GM18519 (cell line): ENCODE results near the gene KDM4C.
"Not testable (repeated sequence)": the region's sequence is repeated elsewhere in the genome, so short reads cannot be mapped to it uniquely, and the experiment has no call there.

Experiments used
- ATAC-seq: cut with Tn5 transposase; IDR thresholded peaks from one replicate; pipeline ENCODE4 v1.9.1; 2021; ENCODE audit warnings: mild to moderate bottlenecking, moderate library complexity; ENCODE audit not compliant: unreplicated experiment, low FRiP score

The KDM4C gene

DNA sequence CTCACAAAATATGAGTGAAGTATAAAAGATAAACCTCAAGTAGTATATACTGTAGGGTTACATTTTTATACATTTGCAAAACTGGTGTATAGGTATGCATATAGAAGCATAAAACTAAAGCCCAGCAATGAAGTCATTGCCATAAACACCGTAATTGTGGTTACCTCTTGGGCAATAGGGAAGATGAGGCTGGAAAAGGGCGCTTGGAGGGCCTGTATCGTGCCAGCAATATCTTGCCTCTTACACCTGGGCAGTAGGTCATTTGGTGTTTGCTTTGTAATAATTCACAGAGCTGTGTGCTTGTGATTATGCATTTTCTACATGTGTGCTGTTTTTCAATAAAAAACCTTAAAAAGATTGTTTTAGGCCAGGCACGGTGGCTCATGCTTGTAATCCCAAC lies 45.2 kb downstream of the KDM4C start:
- no peak for ATAC-seq

DNA sequence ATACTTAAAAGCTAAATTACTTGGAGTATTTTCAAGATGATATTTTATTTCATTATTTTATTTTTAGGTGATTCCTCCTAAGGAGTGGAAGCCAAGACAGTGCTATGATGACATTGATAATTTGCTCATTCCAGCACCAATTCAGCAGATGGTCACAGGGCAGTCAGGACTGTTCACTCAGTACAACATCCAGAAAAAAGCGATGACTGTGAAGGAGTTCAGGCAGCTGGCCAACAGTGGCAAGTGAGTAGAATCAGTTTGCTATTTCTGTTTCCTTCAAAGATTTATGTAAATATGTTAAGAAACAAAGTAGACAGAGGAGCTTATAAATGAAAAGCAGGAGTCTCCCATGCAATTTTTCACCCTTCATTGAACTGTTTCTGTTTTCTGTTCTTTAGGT lies 47.8 kb downstream of the KDM4C start:
- no peak for ATAC-seq

DNA sequence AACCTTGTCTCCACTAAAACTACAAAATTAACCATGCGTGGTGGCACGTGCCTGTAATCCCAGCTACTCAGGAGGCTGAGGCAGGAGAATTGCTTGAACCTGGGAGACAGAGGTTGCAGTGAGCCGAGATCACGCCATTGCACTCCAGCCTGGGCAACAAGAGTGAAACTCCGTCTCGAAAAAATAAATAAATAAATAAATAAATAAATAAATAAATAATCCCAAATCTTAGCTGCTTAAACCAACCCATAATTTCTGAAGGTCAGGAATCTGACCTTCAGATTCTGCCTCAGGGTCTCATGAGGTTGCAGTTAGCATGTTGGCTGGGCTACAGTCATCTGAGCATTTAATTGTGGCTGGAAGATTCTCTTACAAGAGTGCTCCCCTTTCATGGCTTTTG lies 48.5 kb downstream of the KDM4C start:
- not testable (repeated sequence) for ATAC-seq

DNA sequence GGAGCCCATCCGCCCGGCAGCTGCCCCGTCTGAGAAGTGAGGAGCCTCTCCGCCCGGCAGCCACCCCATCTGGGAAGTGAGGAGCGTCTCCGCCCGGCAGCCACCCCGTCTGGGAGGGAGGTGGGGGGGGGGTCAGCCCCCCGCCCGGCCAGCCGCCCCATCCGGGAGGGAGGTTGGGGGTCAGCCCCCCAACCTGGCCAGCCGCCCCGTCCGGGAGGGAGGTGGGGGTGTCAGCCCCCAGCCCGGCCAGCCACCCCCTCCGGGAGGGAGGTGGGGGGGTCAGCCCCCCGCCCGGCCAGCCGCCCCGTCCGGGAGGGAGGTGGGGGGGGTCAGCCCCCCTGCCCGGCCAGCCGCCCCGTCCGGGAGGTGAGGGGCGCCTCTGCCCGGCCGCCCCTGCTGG lies 49.9 kb downstream of the KDM4C start:
- not testable (repeated sequence) for ATAC-seq

DNA sequence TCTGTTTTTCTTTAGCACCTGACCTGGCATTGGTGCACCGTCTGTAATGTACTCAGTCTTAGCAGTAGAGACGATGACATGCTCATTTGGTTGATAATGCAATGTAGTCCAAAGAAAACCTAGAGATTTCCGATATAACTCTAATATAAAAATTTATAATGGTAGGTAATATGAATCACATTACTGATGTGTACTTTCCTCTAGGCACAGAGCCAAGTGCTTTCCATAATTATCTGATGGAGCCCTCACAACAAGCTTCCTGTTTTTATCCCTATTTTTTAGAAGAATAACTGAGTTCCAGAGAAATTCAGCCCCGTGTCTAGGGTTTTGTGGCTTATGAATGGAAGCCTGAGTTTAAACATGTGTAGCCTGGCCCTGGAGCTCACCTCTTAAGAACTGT lies 53.7 kb downstream of the KDM4C start:
- no peak for ATAC-seq

DNA sequence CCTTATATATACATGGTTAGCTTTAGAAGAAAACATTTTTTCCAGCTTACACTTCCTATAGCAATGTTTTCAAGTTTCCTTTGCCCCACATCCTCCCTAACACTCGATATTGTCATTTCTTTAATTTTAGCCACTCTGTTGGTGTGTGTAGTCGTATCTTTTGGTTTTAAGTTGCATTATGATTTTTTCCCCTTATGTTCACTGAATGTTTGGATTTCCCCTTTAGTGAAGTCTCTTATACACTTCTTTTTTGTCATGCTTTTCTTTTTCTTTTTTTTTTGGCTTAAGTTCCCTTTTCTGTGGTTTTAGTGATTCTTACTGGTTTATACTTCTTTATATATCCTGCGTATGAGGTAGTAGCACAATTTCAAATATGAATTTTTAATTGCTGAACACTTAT lies 58.8 kb downstream of the KDM4C start:
- ATAC-seq = no peak

DNA sequence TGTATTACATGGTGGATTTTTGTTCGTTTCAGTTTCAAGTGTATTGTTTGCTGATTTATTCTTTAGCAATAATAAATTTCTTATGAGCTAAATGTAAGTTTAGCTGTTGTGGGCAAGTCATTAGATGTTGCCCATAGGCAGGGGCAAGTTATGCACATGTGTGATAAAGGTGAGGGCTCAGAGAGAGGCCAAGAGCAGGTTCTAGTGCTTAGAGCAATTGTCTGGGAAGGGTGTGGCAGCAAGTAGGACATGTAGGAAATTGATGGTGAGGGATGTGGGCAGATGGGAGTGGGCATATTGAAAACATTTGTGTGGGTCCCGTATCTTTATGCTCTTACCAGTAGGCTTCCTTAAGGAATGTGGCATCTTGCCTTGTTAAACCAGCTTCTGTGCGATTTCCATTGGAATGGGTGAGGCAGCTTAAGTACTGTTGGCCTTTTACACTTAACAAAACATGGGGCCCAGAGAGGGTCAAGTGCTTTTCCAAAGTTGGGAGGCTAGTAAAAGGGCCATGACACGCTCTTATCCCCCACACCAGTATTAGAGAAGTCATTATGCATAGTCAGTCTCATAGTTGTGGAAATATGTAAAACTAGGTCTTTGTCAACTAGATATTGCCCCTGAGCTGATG lies 60.6 kb downstream of the KDM4C start:
- ATAC-seq = no peak

DNA sequence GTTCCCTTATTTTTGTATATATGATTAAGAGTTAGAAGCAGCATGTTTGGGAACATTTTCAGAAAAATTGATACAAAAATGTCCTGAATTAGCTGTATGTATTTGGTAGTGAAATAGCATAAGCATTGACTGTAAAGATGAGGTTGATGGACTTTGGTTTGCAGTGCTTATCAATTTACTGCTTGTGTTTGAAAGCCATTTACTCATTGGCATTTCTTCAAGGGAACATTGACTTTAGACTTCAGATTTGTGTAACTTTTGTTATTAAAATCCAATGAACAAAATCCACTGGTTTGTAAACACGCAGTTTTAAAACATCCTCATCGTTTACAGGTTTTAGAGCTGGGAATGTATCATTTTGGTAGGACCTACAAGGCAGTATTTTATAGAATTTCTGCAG lies 61.3 kb downstream of the KDM4C start:
- ATAC-seq = no peak

DNA sequence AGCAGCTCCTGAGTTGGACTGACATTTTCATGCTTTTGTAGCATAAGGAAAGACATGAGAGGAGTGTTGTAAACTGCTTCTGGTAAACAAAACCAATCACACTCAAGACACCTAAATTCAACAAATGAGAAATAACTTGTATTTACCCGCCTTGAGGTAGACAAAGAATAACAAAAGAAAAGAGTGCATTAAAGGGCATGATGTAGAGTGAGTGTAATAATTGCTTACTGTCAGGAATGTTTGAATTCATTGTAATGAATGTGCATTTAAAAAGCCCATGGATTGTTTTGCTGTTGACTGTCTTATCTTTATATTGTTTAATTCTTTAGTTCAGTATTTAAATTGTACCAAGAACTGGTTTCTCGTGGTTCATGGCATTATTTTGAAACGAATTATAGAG lies 61.8 kb downstream of the KDM4C start:
- ATAC-seq = no peak

DNA sequence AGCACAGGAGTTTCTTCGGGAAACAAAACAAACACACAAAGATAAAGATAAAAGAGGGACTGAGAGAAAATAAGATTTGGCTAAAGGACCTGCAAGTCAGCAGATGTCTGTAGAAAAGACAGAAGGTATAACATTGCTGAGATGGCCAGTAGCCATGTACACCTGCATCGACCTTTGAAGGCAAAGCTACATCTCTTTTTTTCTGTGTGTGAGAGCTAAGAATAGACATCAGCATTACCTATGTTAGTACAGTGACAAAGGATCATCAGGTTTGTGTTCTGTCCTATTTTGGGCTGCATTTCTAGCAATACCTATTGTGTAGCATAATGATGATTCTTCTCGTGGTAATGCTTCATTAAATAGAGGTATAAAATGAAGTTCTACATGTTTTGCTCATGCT lies 64.9 kb downstream of the KDM4C start:
- ATAC-seq = no peak

DNA sequence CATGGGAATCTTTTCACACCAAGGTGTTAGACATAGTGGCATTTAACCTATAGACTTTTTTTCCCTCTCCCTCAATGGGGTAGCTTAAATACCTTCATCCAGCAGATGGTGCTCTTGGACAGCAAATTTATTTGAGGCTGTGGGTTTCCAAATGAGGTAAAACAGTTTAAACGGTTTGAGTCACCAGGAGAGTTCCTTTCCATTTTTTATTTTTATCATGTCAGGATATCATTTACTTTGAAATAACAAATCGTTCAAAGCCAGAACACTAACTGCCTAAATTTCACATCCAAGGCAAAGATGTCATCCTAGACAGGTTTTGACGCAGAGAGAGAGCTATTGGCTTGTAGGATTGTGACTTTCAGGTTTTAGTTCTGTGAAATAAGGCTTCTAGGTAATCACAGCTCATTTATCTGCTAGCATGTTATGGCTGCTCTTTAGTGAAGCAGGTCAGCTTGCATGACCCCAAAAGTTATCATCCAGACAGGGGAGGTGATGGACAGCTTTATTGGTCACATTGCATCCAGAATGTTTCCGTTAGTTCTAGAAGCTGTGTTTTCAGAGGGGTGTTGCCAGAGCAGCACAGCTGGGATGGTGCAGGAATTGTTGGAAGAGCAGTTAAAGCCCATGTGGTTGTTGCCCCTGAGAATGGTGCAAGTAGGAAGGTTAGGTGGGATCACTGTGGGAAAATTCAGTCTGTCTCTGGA lies 69.8 kb downstream of the KDM4C start:
- no peak for ATAC-seq

DNA sequence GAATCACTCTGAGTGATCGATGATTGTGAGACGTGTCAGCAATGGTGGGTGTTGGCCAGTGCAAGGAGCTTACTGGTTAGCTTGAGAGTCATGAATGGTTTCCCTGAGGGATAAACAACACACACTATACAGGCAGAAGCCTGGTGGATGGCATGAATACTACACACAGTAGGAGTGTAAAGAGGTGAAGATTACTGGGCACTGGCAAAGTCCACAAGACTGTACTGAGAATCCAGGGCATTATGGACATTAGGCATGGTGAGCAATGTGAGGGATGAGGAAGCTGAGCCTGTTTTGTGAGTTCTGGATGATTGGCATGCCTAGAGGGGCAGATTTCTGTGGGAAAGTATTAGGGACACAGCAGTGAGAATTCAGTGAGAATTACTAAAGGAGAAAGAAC lies 71.3 kb downstream of the KDM4C start:
- ATAC-seq = no peak

DNA sequence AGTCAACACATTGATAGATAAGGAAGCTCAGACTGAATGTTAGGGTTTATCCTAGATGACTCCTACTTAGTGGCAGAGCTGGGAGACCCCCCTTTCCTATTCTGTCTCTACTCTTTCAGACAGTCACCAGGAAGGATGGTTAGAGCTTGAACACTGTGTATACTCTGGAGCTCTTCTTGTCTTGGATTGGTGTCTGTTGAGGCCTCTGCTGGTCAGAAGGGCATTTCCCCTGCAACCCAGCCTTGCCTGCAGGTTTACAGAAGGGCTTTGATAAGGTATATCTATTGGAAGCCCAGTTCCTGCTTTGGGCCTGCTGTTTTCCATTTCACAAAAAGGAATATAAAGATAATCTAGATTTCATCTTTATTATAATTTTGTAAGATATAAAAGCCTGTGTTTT lies 71.8 kb downstream of the KDM4C start:
- no peak for ATAC-seq

DNA sequence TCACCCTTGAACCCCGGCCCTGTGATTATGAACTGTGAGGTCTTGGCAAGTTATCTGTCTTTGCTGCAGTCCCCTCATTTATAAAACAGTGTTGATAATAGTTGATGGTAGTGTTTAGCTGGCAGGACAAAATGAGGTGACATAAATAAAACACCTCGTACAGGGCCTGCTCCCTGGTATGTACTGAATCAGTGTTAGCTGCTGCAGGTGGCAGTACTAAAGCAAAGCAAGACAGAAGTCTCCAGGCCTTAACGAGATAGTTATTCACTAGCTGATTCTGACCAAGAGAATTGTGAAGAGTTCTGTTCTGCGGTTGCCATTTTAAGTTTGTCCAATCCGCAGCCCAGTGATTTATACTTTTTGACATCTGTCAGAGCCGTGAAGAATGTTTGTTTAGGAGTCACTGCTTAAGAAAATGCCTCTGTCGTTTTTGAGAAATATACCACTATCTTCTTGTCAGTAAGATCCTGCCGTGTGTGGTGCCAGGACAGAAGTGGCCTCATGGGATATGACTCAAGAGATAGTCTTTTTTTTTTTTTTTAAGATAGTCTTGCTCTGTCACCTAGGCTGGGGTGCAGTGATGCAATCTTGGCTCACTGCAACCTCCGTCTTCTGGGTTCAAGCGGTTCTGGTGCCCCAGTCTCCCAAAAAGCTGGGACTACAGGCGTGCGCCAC lies 75.9 kb downstream of the KDM4C start:
- no peak for ATAC-seq

DNA sequence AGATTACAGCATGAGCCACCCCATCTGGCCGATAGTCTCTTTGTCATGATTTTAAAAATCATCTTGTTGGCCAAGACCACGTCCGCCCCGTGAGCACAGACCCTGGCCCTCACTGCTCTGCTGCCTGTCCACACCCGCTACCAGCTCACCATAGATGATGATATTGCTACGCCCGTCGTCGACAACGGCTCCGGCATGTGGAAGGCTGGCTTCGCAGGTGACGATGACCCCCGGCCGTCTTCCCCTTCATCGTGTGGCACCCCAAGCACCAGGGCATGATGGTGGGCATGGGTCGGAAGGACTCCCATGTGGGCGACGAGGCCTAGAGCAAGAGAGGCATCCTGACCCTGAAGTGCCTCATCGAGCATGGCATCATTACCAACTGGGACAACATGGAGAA lies 76.5 kb downstream of the KDM4C start:
- no peak for ATAC-seq

DNA sequence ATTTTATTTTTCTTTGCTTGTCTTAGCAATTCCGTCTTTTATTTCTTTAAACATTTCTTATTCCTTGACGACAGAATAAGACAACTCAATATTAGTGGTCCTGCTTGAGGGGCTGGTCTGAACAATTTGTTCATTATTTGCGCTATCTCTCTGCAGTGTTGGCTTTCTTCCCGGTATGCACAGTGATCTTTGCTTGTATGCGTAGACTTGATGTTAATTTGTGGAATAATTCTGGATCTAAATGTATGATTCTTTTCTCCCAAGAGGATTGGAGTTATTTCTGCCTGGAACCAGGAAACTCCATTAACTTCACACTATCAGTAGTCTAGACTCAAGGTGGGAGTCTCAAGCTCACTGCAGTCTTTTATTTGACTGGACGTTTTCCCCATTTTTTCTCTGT lies 80.4 kb downstream of the KDM4C start:
- ATAC-seq = no peak

DNA sequence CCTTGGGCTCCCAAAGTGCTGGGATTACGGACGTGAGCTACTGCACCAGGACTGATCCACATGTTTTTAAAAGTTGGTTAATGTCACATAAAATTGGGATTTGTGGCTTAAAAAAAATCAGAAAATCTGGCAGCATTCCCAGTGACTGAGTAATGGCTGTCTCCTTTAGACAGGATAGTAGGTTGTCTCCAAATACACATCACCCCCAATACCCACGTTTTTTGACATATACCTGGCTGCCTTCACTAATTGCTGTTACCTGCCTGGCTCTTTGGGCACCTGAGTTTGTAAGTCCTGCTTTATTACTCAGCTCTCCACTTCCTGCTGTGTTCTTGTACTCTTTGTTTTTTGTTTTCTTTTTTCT lies 84.8 kb downstream of the KDM4C start:
- ATAC-seq = no peak

DNA sequence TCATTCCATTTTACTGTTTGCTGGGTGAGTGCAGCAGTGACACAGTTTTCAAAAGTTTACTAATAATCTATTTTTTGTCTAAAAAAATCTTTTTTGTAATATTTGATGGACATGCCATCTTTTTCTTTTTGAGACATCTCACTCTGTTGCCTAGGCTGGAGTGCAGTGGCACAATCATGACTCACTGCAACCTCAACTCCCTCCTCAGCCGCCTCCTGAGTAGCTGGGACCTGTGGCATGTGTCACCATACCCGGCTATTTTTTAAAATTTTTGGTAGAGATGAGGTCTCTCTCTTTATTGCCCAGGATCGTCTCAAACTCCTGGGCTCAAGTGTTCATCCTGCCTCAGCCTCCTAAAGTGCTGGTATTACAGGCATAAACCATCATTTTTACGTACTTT lies 86.0 kb downstream of the KDM4C start:
- ATAC-seq = no peak

DNA sequence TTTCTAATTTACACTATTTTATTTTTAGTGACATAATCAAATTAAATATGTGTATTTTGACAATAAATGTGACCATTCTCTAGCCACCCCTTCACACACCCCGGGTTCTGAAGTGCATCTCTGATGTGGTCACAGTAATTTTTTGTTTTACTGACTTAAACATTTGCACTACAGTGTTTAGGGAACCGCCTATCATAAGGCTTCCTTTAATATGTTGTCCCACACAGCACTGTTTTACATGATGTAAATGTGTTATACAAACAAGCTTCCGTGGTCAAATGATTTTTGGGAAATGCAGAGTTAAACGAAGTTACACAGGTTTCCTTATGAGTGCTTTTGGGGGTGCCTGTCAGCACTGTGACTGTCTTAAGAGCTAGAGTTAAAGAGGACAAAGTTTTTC lies 86.5 kb downstream of the KDM4C start:
- no peak for ATAC-seq

DNA sequence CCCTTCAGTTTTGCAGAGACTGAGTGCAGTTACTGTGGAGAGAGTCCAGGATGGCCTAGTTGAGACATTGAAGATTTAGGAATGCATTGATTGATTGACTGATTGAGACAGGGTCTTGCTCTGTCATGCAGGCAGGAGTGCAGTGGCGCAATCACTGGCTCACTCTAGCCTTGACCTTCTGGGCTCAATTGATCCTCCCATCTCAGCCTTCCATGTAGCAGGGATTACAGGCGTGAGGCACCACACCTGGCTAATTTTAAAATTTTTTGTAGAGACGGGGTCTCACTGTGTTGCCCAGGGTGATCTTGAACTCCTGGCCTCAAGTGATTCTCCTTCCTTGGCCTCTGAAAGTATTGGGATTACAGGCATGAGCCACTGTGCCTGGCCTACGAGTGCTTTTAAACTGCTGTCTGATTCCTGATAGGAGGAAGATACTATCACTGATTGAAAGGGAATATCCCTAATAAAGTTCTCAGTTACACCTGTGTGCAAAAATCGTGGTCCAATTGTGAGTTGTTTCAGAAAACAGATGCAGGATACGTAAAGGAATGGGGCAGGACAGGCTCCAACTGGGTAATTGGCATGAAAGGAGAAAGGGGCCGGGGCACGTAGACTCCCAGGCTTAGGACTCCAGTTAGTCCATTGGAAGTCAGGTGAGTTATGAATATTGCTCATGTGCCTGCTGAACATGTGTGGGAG lies 87.5 kb downstream of the KDM4C start:
- no peak for ATAC-seq

DNA sequence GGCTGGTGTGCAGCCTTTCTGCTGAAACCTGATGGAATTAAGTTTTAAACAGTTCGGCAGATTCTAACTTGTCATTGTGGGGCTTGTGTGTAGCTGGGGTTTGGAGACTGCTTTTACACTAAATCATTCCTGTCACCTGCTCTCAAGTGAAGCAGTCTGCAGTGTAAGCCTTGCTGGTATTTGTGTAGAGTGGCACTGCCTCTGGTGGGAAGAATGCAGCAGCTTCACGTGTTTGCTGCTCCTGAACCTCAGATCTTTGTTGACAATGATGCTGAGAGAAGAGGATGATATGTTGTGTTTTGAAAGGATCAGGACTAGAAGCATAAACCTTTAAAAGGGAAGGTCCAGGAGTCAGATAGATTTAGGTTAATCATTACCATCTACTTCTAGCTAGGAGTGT lies 88.1 kb downstream of the KDM4C start:
- no peak for ATAC-seq
